GM19023 (cell line): Measurements from ENCODE around the gene MGMT.

Experiments used
- ATAC-seq: cut with Tn5 transposase; IDR thresholded peaks from one replicate; pipeline ENCODE4 v1.9.1; 2021; ENCODE audit warnings: mild to moderate bottlenecking, moderate library complexity; ENCODE audit not compliant: unreplicated experiment

Gene MGMT

GRCh38 chr10:129725482-129725881 is 258.4 kb downstream of the MGMT start:
- ATAC-seq = no peak

GRCh38 chr10:129725890-129726631 is 259.0 kb downstream of the MGMT start:
- ATAC-seq = no peak

GRCh38 chr10:129727071-129727470 is 260.0 kb downstream of the MGMT start:
- no peak for ATAC-seq

GRCh38 chr10:129727495-129727894 is 260.5 kb downstream of the MGMT start:
- no peak for ATAC-seq

- no peak for ATAC-seq
Observed at GRCh38 chr10:129728246-129728820, 261.3 kb downstream of the MGMT start.

- no peak for ATAC-seq
Observed at GRCh38 chr10:129728905-129729795, 262.1 kb downstream of the MGMT start.

- ATAC-seq = no peak
Observed at GRCh38 chr10:129730272-129730992, 263.4 kb downstream of the MGMT start.

GRCh38 chr10:129730993-129731325 is 263.9 kb downstream of the MGMT start:
- no peak for ATAC-seq

GRCh38 chr10:129740532-129741279 is 273.7 kb downstream of the MGMT start:
- no peak for ATAC-seq

GRCh38 chr10:129741280-129741977 is 274.4 kb downstream of the MGMT start:
- ATAC-seq = no peak

GRCh38 chr10:129741978-129742741 is 275.1 kb downstream of the MGMT start:
- ATAC-seq = no peak

- no peak for ATAC-seq
Observed at GRCh38 chr10:129742742-129743550, 275.9 kb downstream of the MGMT start.

GRCh38 chr10:129743738-129744133 is 276.7 kb downstream of the MGMT start:
- ATAC-seq = no peak

- ATAC-seq = no peak
Observed at GRCh38 chr10:129744134-129745111, 277.4 kb downstream of the MGMT start.

- ATAC-seq = no peak
Observed at GRCh38 chr10:129745186-129745750, 278.2 kb downstream of the MGMT start.

- no peak for ATAC-seq
Observed at GRCh38 chr10:129754211-129755050, 287.4 kb downstream of the MGMT start.
